NK-92 (cell line): Measurements from ENCODE around the gene DNAJB9.

ENCODE experiments used
- DNase-seq: peaks from one replicate; lab custom pipeline; 2025; ENCODE audit not compliant: unreplicated experiment; lab: John Stamatoyannopoulos, UW

The DNAJB9 gene

DNA sequence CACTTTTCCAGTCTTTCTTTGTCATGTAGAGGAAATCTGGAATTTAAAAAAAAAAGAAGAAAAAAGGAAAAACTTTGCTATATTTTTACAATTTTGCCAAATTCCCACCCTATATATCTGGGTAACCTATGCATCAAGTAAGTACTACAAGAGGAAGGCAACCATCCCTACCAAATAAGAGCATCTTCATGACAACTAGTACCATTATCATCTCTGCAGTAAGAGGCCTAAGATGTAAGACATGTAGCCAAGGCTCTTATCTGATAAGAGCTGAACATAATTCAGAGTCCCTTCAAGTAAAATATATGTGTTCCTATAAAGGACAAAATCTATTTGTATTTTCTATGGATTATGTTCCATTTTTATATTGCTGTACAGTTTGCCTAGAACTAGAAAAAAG is 3.7 kb upstream of the DNAJB9 start:
- no peak for DNase-seq

DNA sequence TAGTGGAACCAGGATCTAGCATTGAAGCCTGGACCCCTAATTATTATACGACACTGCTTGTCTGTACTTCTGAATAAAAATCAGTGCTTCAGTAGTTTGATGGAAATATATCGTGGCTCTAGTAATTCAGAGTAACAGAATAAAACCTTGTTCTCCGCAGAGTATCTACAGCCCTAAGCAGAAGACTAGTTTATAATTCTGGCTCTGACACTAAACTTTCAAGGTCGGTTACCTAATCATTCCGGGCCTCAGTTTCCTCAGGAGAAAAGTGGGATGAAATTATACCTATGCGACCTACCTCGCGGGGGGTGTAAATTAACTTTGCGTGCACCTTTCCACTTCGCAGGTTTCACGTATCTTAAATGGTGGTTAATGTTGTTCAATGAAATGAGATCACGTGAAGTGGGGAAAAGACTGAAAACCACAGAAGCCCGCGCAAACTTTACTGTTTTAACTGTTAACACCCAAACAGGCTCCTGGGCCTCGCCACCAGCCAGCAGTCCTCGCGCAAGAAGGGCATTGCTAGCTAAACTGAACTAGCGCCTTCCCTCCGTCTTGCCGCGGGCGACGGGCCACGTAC is 783 bp upstream of the DNAJB9 start:
- no peak for DNase-seq

DNA sequence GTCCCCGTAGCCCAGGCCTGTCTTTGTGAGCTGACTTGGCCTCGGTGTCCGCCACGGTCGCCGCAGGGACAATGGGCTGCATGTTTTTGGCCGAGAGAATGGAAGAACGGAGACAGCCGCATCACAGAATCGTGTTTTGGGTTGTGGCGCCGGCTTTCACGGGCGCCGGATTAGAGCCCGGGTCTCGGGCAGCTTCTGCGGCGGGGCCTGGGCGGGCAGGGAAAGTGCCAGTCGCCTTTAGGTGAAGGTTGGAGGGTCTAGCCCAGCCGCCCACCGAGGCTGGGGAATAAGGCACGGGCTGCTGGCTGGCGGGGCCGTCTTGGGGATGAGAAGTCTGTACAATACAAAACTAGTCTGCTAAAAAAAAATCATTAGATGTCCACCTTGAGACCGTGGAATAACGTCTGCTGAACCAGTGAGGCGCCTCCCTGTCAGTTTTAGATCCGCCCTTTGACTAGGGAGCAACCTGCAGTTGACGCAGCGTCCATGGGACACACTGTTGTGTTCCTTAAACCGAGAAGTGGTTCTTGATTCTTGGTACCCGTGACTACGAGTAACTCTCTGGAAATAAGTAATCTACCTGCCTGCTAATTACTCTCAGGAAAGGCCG is 577 bp downstream of the DNAJB9 start:
- no peak for DNase-seq

DNA sequence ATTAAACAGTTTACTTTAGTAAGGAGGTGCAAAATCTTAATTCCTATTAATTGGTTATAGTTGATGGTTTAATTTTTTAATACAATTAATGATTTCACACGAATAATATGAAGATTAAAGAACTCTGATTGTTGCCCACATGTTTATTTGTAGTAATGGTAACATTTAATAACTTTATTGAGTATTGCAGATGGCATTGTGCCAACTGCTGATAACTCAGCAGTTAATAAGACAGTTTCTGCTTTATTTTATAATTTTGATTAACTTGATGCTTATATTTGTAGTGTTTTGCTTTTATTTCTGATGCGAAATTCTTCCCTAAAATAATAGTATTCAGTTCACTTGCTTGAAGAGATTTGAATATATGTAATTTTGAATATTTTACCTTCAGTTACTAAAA is 2.8 kb downstream of the DNAJB9 start:
- DNase-seq: no peak

DNA sequence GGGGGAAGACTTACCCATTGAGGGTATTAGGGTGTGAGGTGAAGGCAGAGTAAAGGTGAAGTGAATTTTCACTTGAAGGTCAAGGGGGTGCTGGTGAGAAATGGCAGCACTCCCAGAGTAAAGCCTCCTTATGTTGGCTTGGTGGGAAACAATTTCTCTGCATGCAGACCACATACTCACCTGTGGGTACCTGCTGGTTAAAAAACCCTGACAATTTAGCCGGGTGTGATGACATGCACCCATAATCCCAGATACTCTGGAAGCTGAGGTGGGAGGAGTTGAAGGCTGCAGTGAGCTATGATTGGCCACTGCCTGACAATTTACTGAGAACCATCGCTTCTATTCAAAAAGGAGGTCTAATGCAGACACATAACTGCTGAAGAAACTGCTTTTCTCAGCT is 5.5 kb downstream of the DNAJB9 start:
- DNase-seq: no peak

DNA sequence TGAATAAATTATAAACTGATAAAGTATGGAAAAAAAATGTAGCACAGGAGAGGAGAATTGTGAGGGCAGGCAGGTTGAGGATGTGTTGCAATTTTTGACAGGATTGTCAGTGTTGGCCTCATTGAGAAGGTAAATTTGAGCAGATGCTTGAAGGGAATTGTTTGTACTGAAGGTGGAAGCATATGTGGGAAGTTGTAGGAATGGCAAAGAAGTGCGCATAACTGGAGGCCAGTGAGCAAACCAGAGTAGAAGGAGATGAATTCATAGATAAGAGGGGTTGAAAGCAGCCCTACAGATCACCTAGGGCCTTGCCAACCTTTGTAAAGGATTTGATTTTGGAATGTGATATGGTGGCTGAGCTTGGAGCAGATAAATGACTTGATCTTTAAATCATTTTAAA is 6.4 kb downstream of the DNAJB9 start:
- DNase-seq: no peak

DNA sequence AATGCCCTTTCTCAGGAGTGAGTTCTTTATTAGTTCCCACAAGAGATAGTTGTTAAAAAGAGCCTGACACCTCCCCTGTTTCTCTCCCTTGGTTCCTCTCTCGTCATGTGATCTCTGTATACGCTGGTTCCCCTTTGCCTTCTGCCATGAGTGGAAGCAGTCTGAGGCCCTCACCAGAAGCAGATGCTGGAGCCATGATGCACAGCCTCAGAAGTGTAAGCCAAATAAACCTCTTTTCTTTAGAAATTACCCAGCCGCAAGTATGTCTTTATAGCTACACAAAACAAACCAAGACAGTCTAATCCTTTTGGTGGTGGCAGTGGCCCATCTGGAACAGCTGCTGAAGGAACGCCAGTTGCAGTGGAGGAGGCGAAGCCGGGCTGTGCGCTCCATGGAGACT is 9.3 kb downstream of the DNAJB9 start:
- DNase-seq: no peak

DNA sequence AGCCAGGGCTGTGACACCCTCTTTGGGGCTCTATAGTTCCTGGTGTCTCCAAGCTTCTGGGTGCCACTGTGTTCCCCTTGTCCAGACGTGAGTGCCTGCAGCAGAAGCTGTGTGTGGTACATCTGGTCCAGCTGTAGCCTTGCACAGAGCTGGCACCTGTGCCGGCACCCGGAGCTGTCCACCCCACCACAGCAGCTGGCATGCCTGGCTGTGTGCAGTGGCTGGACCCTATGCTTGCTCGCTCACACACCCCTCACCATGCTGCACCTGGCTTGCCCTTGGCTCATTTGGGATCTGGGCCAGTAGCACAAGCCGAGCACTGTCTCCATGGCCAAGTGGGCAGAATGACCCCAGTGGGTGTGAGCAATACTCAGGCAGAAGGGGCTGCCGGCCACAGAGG is 10.6 kb downstream of the DNAJB9 start:
- no peak for DNase-seq

DNA sequence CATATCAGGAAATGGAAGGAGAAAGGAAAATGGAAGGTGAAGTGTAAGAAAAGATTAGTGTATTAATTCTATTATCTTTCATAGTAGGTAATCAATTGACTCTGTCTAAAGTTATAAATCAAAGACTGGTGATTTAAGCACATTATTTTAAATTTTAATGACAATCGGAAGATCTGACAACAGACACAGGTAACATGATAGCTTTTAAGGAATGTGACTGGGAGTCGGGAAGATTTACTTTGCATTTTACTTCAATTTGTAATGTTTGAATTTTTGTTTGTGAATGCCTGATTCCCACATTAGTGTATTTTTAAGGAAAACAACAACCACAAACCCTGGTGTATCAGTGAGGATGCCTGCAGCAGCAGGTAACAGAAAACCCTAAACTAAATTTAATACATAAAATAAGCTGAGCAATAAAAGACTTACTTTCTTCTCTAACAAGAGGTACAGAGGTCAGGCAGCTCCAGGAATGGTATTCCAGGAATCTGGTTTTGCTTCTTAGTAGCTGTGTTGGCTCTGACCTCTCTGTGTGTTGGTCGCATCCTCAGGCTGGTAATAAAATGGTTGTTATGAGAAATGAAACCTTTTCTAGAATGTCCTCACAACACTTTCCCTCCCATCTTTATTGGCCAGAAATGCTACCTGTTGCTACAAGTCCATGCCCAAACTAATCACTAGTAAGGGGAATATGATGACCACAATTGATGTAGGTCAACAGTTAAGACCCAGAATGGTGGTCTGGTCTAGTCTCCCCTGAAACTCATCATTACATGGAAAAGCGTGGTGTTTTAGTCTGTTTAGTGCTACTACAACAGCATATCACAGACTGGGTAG is 12.2 kb downstream of the DNAJB9 start:
- DNase-seq: no peak

DNA sequence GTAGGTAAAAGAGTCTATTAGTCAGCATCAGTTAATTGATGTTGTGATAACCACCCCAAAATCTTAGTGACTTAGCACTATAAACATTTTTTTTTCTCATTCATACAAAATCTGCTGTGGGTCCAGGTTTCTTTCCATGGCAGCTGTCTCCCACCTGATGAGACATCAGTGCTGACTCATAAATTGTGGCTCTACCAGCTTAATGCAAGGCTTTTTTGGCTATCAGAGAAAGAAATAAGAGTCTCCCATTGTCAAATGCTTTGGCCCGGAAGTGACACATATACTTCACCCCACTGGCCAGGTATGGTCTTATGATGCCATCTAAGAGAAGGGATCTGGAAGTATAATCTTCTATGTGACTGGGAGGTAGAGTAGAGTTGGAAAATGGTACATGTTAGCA is 14.5 kb downstream of the DNAJB9 start:
- no peak for DNase-seq

DNA sequence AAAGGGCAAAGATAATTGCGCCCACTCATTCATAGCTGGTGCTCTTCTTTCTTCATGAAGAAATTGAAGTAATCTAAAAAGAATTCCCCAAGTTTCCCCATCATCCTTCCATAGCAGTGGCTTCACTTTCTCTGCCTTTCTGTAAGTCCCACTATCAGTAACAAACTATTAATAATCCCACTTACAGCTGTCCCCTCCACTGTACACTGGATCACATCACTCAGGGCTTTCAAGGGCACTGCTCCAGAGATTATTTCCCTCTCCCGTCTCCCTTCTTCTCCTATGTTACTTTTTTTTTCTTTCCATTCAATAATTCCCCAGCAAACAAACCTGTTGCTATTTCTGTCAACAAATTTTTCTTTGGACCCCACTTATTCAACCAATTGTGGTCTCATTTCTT is 16.2 kb downstream of the DNAJB9 start:
- DNase-seq: no peak

DNA sequence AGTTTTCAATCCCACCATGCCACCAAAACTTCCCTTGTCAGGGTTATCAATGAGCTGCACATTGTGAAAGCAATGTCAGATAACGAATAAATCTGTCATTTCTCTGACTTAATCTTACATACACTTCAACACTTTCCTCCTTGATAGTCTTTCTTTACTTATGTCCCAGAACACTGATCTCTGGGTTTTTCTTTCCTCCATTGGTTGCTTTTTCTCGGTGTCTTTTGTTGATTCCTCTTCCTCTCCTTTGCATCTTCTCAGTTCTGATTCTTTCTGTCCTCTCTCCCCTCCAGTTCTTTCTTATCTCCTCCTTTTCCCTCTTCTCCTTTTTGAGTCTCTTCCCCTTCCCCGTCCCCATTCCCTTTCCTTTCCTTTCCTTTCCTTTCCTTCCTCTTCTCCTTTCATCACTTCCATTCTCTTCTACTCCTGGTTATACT is 16.6 kb downstream of the DNAJB9 start:
- DNase-seq: no peak

DNA sequence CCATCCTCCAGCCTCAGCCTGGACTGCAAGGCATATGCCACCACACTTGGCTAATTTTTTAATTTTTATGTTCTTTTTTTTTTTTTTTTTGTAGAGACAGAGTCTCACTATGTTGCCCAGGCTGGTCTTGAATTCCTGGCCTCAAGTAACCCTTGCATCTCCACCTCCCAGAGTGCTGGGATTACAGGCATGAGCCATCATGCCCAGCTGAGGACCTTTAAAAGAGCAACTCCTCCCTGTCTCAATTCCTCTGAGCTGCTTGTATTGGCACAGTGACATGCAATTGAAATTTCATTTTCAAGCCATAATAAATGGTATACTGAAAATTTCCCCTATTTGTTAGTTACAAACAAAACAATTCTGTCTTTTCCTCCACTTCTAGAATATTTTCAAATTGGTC is 19.5 kb downstream of the DNAJB9 start:
- DNase-seq: no peak

DNA sequence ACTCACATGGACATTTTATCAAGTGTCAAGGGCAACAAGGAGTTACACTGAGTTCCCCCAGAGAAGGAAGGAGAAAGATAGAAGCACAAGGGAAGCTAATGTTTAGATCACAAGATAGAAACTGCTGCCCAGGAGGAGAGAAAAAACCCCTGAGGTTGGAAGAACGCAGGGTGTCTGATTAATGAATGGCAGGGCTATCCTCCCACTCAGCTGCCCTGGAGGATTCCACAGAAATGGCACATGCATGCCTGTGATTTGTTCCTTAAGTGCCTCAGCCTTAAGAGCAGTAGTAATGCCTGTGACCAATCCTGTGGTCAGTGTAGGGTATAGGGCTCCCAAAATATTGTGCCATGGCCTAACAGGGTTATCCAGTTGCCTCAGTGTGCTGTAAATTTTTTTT is 20.2 kb downstream of the DNAJB9 start:
- DNase-seq: no peak

DNA sequence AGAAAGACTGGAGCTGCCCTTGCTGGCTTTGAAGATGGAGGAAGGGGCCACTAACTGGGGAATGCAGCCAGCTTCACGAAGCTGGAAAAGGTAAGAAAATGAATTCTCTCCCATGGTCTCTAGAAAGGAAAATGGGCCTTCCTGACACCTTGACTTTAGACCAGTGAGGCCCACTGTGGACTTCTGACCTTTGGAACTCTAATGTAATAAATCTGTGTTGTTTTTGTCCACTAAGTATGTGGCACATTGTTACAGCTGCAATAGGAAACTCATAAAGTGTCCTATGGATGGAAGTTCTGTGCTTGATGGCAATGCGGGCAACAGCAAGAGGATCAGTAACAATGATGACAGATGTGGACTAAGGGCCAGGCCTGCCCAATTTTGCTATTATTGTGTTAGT is 20.9 kb downstream of the DNAJB9 start:
- no peak for DNase-seq

DNA sequence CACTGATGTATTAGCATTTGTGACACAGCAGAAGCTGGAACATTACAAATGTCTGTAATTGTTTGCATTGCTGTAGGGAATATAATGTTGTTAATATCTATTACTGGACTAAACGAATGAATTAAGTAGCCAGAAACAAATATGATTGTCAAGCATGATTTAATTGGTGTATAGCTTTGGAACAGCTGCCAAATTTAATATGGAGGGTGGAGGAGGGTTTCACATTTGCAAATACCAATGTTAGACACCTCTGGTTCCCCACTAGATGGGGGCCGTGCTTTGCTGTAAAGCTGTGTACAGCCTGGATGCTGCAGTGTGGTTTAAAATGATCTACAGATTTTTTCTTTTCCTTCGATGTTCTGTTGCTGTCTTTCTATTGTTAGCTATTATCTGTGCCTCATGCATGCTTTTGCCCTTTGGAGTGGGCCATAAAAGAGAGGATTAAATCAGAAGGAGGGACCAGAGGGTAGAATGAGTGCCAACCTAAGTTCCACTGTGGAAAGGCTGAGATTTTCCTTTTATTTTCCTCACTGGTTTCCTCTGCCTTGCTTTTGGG is 23.1 kb downstream of the DNAJB9 start:
- DNase-seq: no peak

DNA sequence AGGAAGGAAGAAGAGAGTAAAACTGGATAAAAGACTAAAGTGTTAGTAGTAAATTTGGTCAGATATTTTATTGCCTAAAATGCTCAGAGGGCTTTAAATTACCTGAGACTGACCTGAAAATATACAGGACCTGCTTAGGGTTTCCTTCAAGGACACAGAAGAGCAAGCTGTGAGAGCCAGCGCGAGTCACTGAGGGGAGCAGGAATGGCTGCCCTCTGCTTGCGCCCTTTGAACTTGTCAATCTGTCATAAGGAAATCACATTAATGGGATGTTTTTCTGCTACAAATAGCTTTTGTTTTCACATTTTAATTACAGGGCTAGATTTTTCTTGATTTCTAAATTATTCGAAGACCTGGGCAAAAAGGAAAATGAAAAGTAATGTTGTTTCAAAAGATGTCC is 26.9 kb downstream of the DNAJB9 start:
- no peak for DNase-seq

DNA sequence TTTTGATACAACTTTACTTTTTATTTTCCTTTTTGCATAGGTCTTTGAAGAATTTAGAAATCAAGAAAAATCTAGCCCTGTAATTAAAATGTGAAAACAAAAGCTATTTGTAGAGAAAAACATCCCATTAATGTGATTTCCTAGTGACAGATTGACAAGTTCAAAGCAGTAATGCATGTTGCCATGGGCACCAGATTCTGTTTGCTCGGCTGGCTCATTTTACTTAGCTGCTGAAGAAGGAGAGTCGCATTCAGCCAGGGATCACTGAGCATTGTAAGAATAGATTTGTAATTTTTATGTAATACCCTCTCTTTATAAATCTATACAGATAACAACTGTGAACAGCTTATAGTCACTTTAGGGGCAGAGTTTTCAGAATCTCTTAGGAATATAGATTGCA is 28.5 kb downstream of the DNAJB9 start:
- no peak for DNase-seq

DNA sequence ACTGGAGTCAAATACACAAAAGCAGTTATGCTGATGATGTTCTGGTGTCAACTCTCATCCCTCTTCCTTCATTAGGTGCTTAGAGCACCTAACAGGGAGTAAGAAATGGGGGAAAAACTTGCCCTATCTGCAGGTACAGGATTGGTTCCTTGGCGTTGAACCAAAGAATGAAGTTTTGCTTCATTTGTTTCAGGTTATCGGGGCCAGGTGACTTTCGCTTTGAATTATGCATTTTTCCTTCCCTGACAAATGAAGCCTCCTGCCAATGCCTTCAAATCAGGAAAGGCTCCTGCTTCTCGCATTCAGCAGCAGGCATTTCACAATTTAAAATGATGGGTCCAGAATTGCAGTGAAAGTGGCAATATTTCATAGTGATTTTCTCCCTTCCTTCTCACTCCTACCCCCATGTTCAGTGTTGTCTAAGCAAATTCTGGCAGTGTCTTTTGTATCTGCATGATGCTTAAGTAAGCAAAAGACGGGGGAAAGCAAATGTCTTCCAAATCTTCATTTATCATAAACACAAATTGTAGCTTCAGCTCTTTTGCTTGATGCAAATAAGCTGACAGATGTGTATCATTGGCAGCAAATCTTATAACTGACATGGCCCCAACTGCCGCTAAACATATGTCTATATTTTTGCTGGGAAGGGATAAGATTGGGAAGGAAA is 29.4 kb downstream of the DNAJB9 start:
- no peak for DNase-seq

DNA sequence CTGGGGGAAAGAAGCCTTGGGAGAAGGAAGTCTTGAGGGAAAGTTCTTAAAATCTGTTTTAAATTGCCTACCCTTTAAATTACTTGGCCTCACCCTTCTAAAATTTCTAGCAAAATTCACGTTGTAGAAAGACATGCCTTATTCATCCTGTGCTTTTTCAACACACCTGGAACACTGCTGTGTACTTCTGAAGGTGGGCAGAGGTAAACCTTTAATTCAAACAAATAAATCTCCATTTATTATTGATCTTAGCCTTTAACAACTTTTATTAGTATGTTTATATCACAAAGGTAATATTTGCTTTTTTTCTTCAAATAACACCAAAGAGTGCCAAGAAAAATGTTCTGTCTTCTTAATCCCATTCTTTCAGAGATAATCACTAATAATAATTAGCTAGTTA is 30.7 kb downstream of the DNAJB9 start:
- DNase-seq: no peak

DNA sequence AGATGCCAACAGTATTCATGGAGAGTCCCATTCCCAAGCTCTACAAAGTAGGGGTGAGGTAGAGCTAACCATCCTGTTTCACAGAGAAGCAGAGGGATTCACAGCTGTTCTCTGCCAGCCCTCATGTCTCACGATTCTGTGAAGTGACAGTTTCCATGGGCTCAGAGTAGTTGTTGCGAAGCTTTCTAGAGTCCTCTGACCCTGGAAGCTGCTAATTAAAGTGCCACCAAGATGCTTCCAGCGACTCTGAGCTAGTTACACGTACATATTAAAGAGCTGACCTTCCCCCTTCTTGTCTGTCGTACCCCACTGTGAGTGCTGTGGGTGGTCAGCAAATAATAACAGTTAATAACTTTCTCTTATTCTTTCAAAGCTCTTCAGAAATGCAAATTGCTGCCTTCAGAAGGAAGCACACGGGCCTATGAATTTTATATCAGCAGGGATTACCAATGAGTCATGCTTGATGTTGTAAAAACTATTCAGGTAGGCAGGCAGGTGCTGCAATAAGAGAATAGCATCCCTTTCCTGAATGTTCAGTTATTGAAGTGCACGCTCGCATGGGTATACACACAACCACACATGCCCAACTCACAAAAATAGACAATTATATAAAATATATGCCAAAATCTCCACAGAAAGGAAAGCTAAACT is 34.1 kb downstream of the DNAJB9 start:
- DNase-seq: no peak
